Bronchial epithelial cell (primary cell): Measurements from ENCODE around the gene GALNT13. TPM values are rescaled to one million over a fixed set of nuclear protein-coding genes. Genes with fewer than 3 reads are reported as not detected.

Source experiments
- DNase-seq: peaks from one replicate; pipeline ENCODE4 v3.0.0-alpha.2; 2010; ENCODE audit warnings: low read depth
- FAIRE-seq: peaks from 2 replicates; lab custom pipeline; 2011; peaks lifted over from hg19 to GRCh38; lab: Jason Lieb, UNC
- H3K27me3 ChIP-seq: 2 replicates; pipeline ENCODE4 v1.5.1; 2011; ENCODE audit warnings: low read length; ENCODE audit not compliant: control insufficient read depth, insufficient read depth
- H3K36me3 ChIP-seq: 2 replicates; pipeline ENCODE4 v1.5.1; 2011; ENCODE audit warnings: low read length; ENCODE audit not compliant: control insufficient read depth, insufficient read depth
- H3K4me3 ChIP-seq: 2 replicates; pipeline ENCODE4 v1.5.1; 2011; ENCODE audit warnings: mild to moderate bottlenecking, low read depth, low read length, control low read depth
- CTCF ChIP-seq: IDR thresholded peaks from 2 replicates; pipeline ENCODE4 v1.5.1; 2011; ENCODE audit warnings: mild to moderate bottlenecking, moderate library complexity, low read length, control low read depth, inconsistent platforms; ENCODE audit not compliant: insufficient read depth, severe bottlenecking
- total RNA-seq: library from RNA; depleted of rRNA; stranded (reverse); fragments of >200 nt; gene quantifications from 2 replicates; pipeline ENCODE4 v1.2.1, GENCODE V29; 2014

Gene GALNT13
- total RNA-seq, 1 donor from 2014 or later, result 1.3 TPM

- H3K4me3 ChIP-seq, result no peak overlapping the region
- H3K27me3 ChIP-seq, result no peaks in the 10 kb centered on the region
- no peak for DNase-seq
- no peaks in the 10 kb centered on the region for H3K36me3 ChIP-seq
- FAIRE-seq, result no peak
- TF ChIP-seq CTCF, result no peak
These were observed 583.4 kb downstream of the GALNT13 start for GRCh38 chr2:154455166-154455565.

DNA sequence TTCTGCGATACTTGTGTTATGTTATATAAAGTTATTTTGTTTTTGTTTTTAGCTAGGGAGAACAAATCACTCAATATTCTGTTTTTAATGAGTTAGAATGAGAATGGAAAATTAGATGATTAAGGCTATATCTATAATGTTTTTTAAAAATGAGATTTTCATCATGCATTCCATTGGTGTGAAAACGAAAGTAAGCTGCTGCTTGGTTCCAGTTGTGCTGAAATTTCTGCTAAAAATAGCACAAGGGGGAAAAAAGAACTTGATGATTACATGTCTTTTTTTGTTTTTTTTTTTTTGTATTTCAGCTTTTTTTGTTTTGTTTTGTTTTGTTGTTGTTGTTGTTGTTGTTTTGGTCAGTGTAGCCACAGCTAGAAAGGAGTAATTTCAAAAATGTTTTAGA lies 584.1 kb downstream of the GALNT13 start:
- Histone ChIP-seq H3K4me3 (no peak overlapping the region), H3K36me3 (no peaks in the 10 kb centered on the region), H3K27me3 (no peaks in the 10 kb centered on the region)
- DNase-seq (no peak), FAIRE-seq (no peak)
- no peak for TF ChIP-seq CTCF

DNA sequence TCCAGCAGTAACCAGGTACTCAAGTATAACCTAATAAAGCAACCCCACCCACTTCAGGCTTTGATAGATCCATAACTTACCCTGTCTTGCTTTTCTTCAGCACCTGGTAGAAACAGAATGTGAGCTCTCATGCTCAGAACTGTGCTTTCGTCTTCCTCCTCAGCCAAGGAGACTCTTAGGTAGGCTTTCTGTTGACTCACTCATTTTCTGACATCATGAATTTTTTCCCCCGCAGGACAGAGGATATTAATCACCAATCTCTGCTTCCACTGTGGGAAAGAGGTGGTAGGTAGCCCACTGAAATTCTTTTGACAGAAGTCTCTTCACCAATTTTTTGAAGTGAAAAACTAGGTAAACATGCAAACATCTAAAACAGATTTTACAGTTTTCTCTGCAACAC lies 585.6 kb downstream of the GALNT13 start:
- TF ChIP-seq CTCF, result no peak
- DNase-seq (peak; percentile 7), FAIRE-seq (no peak)
- no peaks in the 10 kb centered on the region for H3K27me3 ChIP-seq
- H3K4me3 ChIP-seq, result no peak overlapping the region
- H3K36me3 ChIP-seq, result no peaks in the 10 kb centered on the region

DNA sequence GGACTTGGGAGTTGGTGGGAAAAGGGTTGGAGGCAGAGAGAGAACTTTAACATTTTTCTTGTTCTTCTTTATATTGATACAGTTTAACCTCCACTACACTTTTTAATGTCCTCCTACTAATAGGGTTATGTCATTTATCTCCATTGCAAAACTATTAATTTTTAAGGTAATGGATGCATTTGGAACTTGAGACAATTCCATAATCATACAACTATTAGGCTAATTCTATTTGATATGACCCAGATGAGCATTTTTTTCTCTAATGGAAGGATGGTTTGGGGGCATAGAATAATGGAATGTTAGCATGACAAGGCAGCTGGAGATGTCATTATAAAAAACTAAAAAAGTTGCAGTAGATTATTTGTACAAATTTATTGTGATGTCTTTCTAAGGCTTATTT lies 587.6 kb downstream of the GALNT13 start:
- Histone ChIP-seq H3K36me3 (no peaks in the 10 kb centered on the region), H3K4me3 (no peak overlapping the region), H3K27me3 (no peaks in the 10 kb centered on the region)
- no peak for FAIRE-seq
- DNase-seq, result no peak
- no peak for TF ChIP-seq CTCF

GRCh38 chr2:154462634-154463033 lies 590.9 kb downstream of the GALNT13 start:
- no peak for TF ChIP-seq CTCF
- no peak overlapping the region for H3K4me3 ChIP-seq
- no peaks in the 10 kb centered on the region for H3K36me3 ChIP-seq
- FAIRE-seq (no peak), DNase-seq (no peak)
- no peaks in the 10 kb centered on the region for H3K27me3 ChIP-seq

GRCh38 chr2:154466226-154466625 lies 594.5 kb downstream of the GALNT13 start:
- TF ChIP-seq CTCF, result no peak
- Histone ChIP-seq H3K27me3 (no peaks in the 10 kb centered on the region), H3K4me3 (no peak overlapping the region), H3K36me3 (no peaks in the 10 kb centered on the region)
- no peak for FAIRE-seq
- DNase-seq, result no peak
